Breast epithelium (tissue), 3 donors: Measurements from ENCODE around the gene RAB14.

Source experiments
- CTCF ChIP-seq, 3 donors: fragments of 450-650 bp; IDR thresholded peaks; one replicate each; pipeline ENCODE4 v1.5.1; 2016 to 2017; ENCODE audit warnings: antibody characterized with exemption in 3 of 3, mild to moderate bottlenecking in 3 of 3, moderate library complexity in 3 of 3
- POLR2A ChIP-seq: fragments of 450-650 bp; IDR thresholded peaks from one replicate; pipeline ENCODE4 v1.6.1; 2016; ENCODE audit warnings: antibody characterized with exemption, mild to moderate bottlenecking, moderate library complexity
- POLR2AphosphoS5 ChIP-seq, 3 donors: sonication (generic); formaldehyde crosslinking; IDR thresholded peaks; one replicate each; pipeline ENCODE4 v1.6.1; 2017; ENCODE audit warnings: antibody characterized with exemption in 3 of 3

- TF ChIP-seq POLR2A (no peak), CTCF (IDR thresholded peaks at IDR 0.05) (no peak), POLR2AphosphoS5 (IDR thresholded peaks at IDR 0.05) (no peak)
Measured at GRCh38 chr9:121220996-121221663, 19.5 kb upstream of the RAB14 start.
